IgD-negative memory B cell (primary cell): Measurements from ENCODE around the gene TBC1D8. TPM values are rescaled to one million over a fixed set of nuclear protein-coding genes. Genes with fewer than 3 reads are reported as not detected.

Experiments
- H3K27ac Mint-ChIP-seq, 3 donors: one replicate each; pipeline ENCODE4 v1.8.0; 2020 to 2022; ENCODE audit warnings: mild to moderate bottlenecking in 3 of 3, mixed read lengths in 3 of 3, moderate library complexity in 1 of 3
- H3K27me3 Mint-ChIP-seq: one replicate; pipeline ENCODE4 v1.8.0; 2021; ENCODE audit warnings: mixed read lengths
- H3K36me3 Mint-ChIP-seq: one replicate; pipeline ENCODE4 v1.8.0; 2020; ENCODE audit warnings: mild to moderate bottlenecking, mixed read lengths
- H3K4me1 Mint-ChIP-seq, 3 donors: one replicate each; pipeline ENCODE4 v1.8.0; 2020 to 2022; ENCODE audit warnings: mixed read lengths in 3 of 3, mild to moderate bottlenecking in 1 of 3
- H3K4me3 Mint-ChIP-seq, 4 donors: one replicate each; pipeline ENCODE4 v1.8.0; 2020 to 2022; ENCODE audit warnings: mild to moderate bottlenecking in 4 of 4, mixed read lengths in 4 of 4, moderate library complexity in 3 of 4
- H3K9me3 Mint-ChIP-seq, 3 donors: one replicate each; pipeline ENCODE4 v1.8.0; 2020 to 2021; ENCODE audit warnings: mixed read lengths in 3 of 3, mild to moderate bottlenecking in 1 of 3
- polyA plus RNA-seq: library from polyadenylated mRNA; unstranded; fragments of 300-500 nt; fragmentation: Illumina TruSeq; gene quantifications from one replicate; pipeline ENCODE4 v1.2.3, GENCODE V29; 2021

TBC1D8 gene
- 0.78 TPM for polyA plus RNA-seq

DNA sequence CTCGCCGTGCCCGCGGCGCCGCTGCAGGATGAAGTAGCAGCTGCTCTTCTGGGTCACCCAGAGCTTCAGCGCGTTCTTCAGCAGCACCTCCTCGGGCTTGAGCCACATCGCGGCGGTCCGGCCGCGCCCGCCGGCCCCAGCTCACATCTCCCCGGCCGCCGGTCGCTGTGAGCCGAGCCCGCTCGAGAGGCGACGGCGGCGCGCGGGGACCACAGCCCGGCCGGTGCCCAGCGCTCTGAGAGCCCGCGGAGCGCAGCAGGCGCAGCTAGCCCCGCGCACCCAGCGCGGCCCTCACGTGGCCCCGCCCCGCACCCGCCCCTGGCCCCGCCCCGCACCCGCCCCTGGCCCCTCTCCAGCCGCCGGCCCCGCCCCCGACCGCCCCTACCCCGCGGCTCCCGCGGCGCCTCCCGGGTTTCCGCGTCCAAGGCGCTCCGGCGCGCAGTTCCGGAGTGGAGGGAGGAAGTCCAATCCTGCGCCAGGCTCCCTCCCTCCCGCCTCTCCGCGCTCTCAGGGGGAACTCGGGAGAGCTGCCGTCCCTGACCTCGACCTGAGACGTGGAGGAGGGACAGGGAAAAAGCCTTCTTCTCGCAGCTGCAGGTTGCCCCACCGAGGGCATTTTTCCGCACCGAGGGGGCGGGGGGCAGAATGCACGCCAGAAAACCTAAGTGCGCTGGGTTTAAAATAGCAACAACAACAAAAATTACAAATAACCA is at the start of gene TBC1D8:
Gene TBC1D8 (minus strand): TSS at position 237 of the 713 bp plus-strand sequence. CDS start 129 bp downstream, at position 108.
- Mint-ChIP-seq H3K9me3 (no peaks in the 10 kb centered on the region), H3K36me3 (peaks cover 5% of the 10 kb centered on the region), H3K27ac (peak within 1 kb of the TSS in 1 of 3 donors; percentile 24), H3K27me3 (peaks cover 19% of the 10 kb centered on the region), H3K4me3 (peak within 1 kb of the TSS; percentile 84 to 95 (median 89)), H3K4me1 (peaks cover 14 to 19% (median 15%) of the 10 kb centered on the region in 3 donors)

DNA sequence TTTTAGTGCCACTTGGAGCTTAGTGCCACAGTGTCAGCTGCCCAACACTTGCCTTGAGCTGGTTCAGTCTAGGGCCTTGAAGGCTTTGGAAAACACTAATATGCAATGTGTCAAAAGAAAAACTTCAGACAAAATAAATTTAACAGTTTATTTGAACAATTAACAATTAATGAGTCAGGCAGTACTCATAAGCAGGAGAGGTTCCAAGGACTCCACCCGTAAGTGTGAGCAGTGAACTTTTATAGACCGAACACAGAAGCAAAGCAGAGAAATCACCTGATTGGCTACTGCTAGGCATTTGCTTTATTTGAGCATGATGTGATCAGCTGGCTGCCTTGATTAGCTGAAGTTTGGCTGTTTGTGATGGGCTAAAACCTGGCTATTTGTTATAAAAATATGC is 49.5 kb upstream of the TBC1D8 start:
- no peaks in the 10 kb centered on the region for H3K9me3 Mint-ChIP-seq
- no peaks in the 10 kb centered on the region for H3K36me3 Mint-ChIP-seq
- H3K4me1 Mint-ChIP-seq: peaks cover 0 to 4% (median 1%) of the 10 kb centered on the region in 3 donors
- H3K27me3 Mint-ChIP-seq: peaks cover 2% of the 10 kb centered on the region
- H3K27ac Mint-ChIP-seq: no peak overlapping the region
- no peak overlapping the region for H3K4me3 Mint-ChIP-seq

DNA sequence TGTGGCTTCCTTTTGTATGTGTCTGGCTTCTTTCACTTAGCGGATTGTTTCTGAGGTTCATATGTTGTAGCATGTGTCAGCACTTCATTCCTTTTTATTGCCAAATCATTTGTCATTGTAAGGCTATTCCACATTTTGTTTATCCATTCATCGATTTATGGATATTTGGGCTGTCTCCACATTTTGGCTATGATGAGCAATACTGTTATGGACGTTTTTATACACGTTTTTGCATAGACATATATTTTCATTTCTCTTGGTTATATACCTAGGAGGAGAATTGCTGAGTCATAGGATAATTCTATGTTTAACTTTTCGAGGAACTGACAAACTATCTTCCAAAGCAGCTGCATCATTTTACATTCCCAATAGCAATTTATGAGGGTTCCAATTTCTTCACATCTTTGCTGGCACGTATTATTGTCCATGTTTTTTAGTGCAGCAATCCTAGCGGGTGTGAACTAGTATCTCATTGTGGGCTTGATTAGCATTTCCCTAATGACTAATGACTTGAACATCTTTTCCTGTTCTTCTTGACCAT is 48.1 kb upstream of the TBC1D8 start:
- H3K4me3 Mint-ChIP-seq: no peak overlapping the region
- peaks cover 2% of the 10 kb centered on the region for H3K27me3 Mint-ChIP-seq
- H3K4me1 Mint-ChIP-seq: peaks cover 0 to 1% (median 0%) of the 10 kb centered on the region in 3 donors
- no peaks in the 10 kb centered on the region for H3K9me3 Mint-ChIP-seq
- no peaks in the 10 kb centered on the region for H3K36me3 Mint-ChIP-seq
- H3K27ac Mint-ChIP-seq: no peak overlapping the region

DNA sequence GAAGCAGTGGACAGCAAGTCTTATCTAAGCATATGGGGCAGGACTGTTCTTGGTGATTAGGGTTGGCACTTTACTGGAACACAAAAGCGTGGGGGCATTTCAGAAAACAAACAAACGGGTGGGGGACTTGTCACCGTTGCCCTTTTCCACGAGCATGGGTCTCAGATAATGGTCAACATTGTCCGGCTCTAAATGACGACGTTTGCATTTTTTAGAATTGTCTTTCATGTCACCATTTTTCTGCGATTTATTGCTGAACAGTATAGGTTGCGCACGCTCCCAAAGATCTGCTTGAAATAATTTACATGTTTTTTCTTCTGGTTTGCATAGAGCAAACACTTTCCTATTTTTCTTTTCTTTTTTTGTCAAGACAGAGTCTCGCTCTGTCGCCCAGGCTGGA is 46.6 kb upstream of the TBC1D8 start:
- no peak overlapping the region for H3K27ac Mint-ChIP-seq
- H3K27me3 Mint-ChIP-seq: peaks cover 2% of the 10 kb centered on the region
- no peak overlapping the region for H3K4me3 Mint-ChIP-seq
- H3K9me3 Mint-ChIP-seq: no peaks in the 10 kb centered on the region
- H3K4me1 Mint-ChIP-seq: peaks cover 0 to 1% (median 0%) of the 10 kb centered on the region in 3 donors
- no peaks in the 10 kb centered on the region for H3K36me3 Mint-ChIP-seq

DNA sequence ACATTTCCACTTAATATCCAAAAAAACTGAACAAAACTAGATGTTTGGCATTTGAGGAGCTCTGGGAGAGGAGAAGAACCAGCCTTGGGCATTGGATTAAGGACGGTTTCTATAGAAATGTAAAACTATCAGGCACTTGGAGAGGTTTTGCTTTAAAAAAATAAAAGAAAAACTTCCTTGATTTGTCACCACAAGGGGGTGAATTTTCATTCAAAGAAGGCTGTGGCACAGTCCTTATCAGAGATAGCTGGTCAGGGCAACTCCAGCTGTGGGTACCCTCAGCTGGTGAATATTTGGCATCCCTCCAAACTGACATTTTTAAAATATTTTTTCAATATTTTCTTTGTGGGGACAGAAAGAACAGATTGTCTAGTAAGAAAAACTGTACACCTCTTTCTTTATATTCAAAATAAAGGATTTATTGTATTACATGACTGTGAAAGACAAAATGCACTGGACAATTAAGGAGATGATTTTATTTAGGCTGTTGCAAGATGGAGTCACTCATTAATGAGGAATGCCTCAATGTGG is 46.1 kb upstream of the TBC1D8 start:
- Mint-ChIP-seq H3K4me1 (peaks cover 0 to 1% (median 0%) of the 10 kb centered on the region in 3 donors), H3K27me3 (no peaks in the 10 kb centered on the region), H3K36me3 (no peaks in the 10 kb centered on the region), H3K4me3 (no peak overlapping the region), H3K27ac (no peak overlapping the region), H3K9me3 (no peaks in the 10 kb centered on the region)

DNA sequence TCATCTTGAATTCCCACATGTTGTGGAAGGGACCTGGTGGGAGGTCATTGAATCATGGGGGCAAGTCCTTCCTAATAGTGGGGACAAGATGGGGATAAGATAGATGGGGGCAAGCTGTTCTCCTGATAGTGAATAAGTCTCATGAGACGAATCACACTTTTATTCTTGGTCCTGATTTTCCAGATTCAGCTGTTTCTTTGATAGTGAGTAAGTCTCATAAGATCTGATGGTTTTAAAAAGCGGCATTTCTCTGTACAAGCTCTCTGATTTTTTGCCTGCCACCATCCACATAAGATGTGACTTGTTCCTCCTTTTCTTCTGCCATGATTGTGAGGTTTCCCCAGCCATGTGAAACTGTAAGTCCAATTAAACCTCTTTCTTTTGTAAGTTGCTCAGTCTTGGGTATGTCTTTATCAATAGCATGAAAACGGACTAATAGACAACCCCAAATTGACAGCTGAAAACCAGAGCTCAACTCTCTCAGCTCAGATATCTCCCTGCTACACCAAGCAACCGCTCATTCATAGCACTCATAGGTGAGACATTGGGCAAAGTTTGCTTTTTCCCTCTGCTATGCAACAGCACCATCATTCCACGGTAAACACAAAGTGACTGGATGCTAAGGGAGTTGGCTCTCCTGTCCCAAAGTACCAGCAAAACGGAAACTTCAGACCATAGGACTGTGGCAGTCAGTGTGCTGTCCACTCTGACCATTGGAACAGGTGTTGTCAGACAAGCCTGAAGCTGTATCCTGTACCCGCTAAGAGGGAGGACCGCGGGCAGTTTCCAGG is 44.9 kb upstream of the TBC1D8 start:
- Mint-ChIP-seq H3K9me3 (no peaks in the 10 kb centered on the region), H3K36me3 (no peaks in the 10 kb centered on the region), H3K4me3 (no peak overlapping the region), H3K4me1 (peaks cover 0 to 2% (median 0%) of the 10 kb centered on the region in 3 donors), H3K27me3 (no peaks in the 10 kb centered on the region), H3K27ac (no peak overlapping the region)

DNA sequence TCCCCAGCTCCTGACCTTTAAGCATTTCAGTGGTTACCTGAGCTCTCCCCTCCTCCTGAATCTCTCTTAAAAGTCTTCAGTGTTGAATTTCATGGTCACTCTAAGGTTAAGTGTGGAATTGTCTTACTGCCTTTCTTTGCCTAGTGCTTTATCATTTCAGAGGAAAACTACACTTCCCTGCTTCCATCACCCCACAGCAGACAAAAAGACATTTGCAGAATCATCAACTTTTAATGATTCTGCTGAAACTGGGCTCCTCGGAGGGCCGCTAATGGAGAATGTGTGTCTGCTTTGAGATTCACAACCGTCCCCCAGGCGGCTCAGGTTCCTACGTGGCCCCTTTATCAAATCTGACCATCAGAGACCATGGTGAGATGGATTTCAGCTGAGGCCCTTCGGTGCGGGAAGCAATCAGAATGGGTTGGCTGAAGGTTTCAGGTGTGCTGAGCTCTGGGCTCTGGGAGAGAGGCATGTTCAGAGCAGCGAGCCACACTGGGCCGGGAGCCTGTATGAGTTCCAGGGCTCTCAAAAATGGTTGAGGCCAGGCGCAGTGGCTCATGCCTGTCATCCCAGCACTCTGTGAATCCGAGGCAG is 41.9 kb upstream of the TBC1D8 start:
- Mint-ChIP-seq H3K27me3 (no peaks in the 10 kb centered on the region), H3K27ac (no peak overlapping the region), H3K4me1 (peaks cover 0 to 2% (median 0%) of the 10 kb centered on the region in 3 donors), H3K9me3 (peaks cover 0 to 5% (median 0%) of the 10 kb centered on the region in 3 donors), H3K4me3 (no peak overlapping the region), H3K36me3 (no peaks in the 10 kb centered on the region)

DNA sequence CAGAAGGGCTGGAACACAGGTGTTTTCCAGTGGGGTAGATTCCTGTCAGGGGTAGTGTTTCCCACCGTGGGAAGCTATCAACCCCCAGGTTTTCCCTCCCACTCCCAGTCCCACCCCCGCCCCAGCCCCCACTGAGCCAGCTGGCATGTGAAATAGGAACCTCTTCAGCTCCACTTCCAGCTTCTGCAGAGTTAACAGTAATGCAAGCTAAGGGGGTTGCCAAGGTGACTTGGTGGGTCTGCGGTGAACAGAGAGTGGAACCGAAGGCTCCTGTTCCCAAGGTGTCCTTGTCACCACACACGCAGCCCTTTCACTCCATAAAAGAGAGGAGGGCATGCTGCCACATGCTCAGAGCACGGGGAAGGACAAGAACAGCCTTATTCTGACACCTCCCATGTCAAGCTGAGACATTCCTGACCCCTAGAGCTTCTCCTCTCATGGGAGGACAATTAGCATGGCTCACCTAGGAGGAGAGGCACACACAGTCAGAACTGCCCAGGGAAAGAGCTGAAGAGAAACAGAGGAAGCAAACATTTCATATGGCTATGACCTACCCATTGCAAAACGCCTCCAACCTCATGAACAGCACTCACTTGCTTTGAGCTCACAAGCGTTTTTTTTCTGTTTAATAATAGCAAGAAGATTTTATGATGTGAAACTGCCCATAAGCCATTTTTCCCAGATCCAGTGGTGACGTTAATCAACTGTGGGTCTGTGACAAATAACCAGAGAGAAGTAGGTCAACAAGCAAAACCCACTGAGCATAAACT is 39.8 kb upstream of the TBC1D8 start:
- Mint-ChIP-seq H3K36me3 (no peaks in the 10 kb centered on the region), H3K9me3 (peaks cover 0 to 9% (median 2%) of the 10 kb centered on the region in 3 donors), H3K4me1 (peaks cover 0 to 1% (median 0%) of the 10 kb centered on the region in 3 donors), H3K27ac (no peak overlapping the region), H3K27me3 (no peaks in the 10 kb centered on the region), H3K4me3 (no peak overlapping the region)

DNA sequence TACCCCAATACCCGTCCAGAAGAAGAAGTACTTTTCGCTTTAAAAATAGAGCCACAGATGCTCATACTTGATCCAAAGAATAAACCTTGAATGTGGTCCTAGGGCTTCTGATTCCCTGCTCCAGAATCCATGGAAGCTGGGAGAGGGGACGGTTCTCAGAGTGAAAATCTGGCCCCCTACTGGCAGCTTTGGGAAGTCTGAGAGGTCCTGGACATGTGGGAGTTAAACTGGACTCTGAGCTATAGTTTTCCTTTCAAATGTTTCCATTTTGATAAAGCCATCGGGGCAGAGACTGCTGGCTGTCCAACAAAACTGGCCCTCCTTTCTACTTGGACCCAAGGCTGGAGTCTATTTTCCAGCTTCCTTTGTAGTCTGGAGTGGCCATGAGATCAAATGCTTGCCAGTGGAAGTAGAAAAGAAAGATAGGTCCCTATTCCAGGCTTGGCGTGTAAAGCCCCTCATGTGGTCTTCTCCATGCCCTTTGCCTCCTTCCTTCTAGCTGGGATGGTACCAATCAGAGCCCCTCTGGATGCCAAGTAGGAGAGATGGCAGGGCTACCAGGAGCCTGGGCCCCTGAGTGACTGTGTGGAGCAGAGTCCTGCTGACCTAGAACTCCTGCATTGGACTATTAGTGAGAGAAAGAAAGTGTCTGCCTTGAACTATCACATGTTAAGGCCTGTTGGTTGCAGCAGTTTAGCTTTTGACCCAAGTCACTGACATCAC is 37.7 kb upstream of the TBC1D8 start:
- Mint-ChIP-seq H3K27me3 (no peaks in the 10 kb centered on the region), H3K27ac (no peak overlapping the region), H3K36me3 (no peaks in the 10 kb centered on the region), H3K4me1 (peaks cover 0 to 1% (median 0%) of the 10 kb centered on the region in 3 donors), H3K4me3 (no peak overlapping the region), H3K9me3 (peaks cover 0 to 9% (median 2%) of the 10 kb centered on the region in 3 donors)

DNA sequence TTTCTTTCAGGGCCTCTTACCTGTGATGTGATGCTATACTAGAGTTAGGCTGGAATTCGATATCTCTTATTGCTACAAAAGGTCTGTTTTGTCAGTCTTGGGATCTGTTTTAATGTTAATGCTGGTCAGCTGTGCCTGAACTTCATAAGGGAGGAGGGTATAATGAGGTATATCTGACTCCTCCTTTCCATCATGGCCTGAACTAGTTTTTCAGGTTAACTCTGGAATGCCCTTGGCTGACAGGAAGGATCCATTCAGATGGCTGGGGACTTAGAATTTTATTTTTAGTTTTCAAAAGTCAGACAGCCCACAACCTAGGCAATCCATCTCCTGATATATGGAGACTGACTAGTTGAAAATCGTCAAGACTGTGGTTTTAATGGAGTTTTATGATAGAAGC is 35.9 kb upstream of the TBC1D8 start:
- Mint-ChIP-seq H3K4me3 (no peak overlapping the region), H3K9me3 (peaks cover 0 to 9% (median 2%) of the 10 kb centered on the region in 3 donors), H3K36me3 (no peaks in the 10 kb centered on the region), H3K27ac (no peak overlapping the region), H3K27me3 (no peaks in the 10 kb centered on the region), H3K4me1 (peaks cover 0 to 1% (median 0%) of the 10 kb centered on the region in 3 donors)

DNA sequence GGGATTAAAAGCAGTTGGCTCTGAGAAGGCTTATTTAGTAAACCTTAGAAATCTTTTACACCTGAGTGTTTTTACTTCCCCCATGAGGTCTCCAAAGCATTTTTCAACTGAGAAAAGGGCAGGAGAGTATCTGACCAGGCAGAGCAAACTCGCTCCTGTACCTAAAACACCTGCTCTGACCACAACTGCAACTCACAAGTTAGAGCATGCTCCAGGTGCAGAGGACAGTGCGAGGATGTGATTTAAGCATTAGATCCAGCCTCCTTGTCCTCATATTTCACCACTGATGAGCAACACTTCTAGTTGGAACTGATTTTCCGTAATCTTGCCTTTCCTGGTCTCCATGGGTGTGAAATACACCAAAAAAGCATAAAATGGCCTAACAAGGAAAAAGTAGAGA is 34.5 kb upstream of the TBC1D8 start:
- H3K4me3 Mint-ChIP-seq: no peak overlapping the region
- H3K27ac Mint-ChIP-seq: no peak overlapping the region
- H3K27me3 Mint-ChIP-seq: no peaks in the 10 kb centered on the region
- peaks cover 0 to 9% (median 2%) of the 10 kb centered on the region in 3 donors for H3K9me3 Mint-ChIP-seq
- no peaks in the 10 kb centered on the region for H3K4me1 Mint-ChIP-seq
- H3K36me3 Mint-ChIP-seq: no peaks in the 10 kb centered on the region

DNA sequence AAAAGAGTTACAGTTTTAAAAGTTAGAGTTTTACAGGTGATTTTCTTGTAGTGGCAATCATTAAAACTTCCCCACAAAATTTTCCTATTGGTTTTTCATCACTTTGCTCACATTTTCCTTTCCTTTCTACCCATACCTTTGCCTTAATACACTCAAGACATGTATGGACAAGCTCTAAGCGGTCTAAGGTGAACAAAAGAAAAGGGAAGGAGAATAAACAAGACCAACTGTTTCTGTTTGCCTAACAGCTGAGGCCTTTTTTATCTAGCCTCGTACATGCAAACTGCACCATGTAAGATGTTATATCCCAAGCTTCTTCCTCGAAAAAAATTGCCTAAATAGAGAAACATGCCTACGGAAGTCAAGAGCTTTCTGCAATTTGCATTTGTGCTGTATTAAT is 33.9 kb upstream of the TBC1D8 start:
- H3K4me1 Mint-ChIP-seq: no peaks in the 10 kb centered on the region
- no peak overlapping the region for H3K27ac Mint-ChIP-seq
- H3K27me3 Mint-ChIP-seq: no peaks in the 10 kb centered on the region
- H3K36me3 Mint-ChIP-seq: no peaks in the 10 kb centered on the region
- H3K9me3 Mint-ChIP-seq: peaks cover 0 to 9% (median 2%) of the 10 kb centered on the region in 3 donors
- no peak overlapping the region for H3K4me3 Mint-ChIP-seq

DNA sequence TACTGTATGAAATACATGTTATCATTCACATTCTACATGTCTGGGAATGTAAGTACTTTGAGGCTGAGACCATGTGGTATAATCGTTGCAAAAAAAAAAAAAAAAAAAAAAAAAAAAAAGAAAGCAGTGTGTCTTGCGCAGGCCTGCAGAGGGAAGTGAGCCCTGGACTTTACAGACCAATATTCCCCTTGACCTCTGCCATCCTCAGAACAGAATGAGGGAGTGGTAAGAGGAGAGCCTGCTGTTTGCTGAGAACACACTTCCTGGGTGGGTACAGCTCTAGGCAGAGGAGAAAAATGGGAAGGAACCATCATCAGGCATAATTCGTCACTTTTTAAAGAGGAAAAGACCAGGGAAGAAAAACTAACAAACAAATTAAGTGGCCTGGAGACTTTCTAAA is 28.8 kb upstream of the TBC1D8 start:
- H3K36me3 Mint-ChIP-seq: peaks cover 1% of the 10 kb centered on the region
- H3K4me3 Mint-ChIP-seq: no peak overlapping the region
- H3K27me3 Mint-ChIP-seq: no peaks in the 10 kb centered on the region
- no peaks in the 10 kb centered on the region for H3K9me3 Mint-ChIP-seq
- peaks cover 0 to 2% (median 0%) of the 10 kb centered on the region in 3 donors for H3K4me1 Mint-ChIP-seq
- H3K27ac Mint-ChIP-seq: no peak overlapping the region

DNA sequence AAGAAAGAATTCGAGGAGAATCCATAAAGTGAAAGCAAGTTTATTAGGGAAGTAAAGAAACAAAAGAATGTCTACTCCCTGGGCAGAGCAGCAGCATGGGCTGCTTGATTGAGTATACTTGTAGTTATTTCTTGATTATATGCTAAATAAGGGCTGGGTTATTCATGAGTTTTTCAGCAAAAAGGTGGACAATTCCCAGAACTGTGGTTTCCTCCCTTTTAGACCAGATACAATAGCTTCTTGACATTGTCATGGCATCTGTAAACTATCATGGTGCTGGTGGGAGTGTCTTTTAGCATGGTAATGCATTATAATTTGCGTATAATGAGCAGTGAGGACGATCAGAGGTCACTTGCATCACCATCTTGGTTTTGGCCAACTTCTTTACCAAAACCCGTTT is 25.6 kb upstream of the TBC1D8 start:
- H3K27me3 Mint-ChIP-seq: no peaks in the 10 kb centered on the region
- H3K36me3 Mint-ChIP-seq: peaks cover 7% of the 10 kb centered on the region
- peaks cover 8 to 15% (median 8%) of the 10 kb centered on the region in 3 donors for H3K4me1 Mint-ChIP-seq
- no peak overlapping the region for H3K4me3 Mint-ChIP-seq
- no peak overlapping the region for H3K27ac Mint-ChIP-seq
- H3K9me3 Mint-ChIP-seq: peaks cover 1 to 7% (median 3%) of the 10 kb centered on the region in 3 donors
